Lung (tissue), 12 donors: ENCODE measurements around the gene CEP170B. TPM values are rescaled to one million over a fixed set of nuclear protein-coding genes. Genes with fewer than 3 reads are reported as not detected.
A peak's percentile ranks its signal among the peaks of the same experiment; 100 is the strongest.

ENCODE experiments used
- ATAC-seq: fragments of 200-7000 bp; cut with Tn5 transposase; one replicate; pipeline ENCODE4 v1.9.1; 2020; ENCODE audit warnings: moderate number of reproducible peaks; ENCODE audit not compliant: insufficient read depth, low FRiP score
- DNase-seq, 3 donors: peaks; one replicate each; pipeline ENCODE4 v3.0.0-alpha.2; 2013 to 2017
- H3K27ac ChIP-seq, 2 donors: one replicate each; pipeline ENCODE4 v1.5.1; 2013; ENCODE audit warnings: mild to moderate bottlenecking in 2 of 2, moderate library complexity in 2 of 2, control low read depth in 1 of 2, inconsistent platforms in 1 of 2, low read depth in 1 of 2, low read length in 1 of 2
- H3K27me3 ChIP-seq, 3 donors: one replicate each; pipeline ENCODE4 v1.5.1; 2013; ENCODE audit warnings: low read length in 2 of 3; ENCODE audit not compliant: control insufficient read depth in 3 of 3, insufficient read depth in 3 of 3
- H3K36me3 ChIP-seq, 4 donors: one replicate each; pipeline ENCODE4 v1.5.1; 2013; ENCODE audit warnings: low read length in 4 of 4, mild to moderate bottlenecking in 1 of 4, moderate library complexity in 1 of 4; ENCODE audit not compliant: control insufficient read depth in 4 of 4, insufficient read depth in 4 of 4
- H3K4me1 ChIP-seq, 5 donors: one replicate each; pipeline ENCODE4 v1.5.1; 2013; ENCODE audit warnings: low read length in 5 of 5, mild to moderate bottlenecking in 2 of 5, moderate library complexity in 1 of 5; ENCODE audit not compliant: control insufficient read depth in 5 of 5, insufficient read depth in 5 of 5
- H3K4me3 ChIP-seq: one replicate; pipeline ENCODE4 v1.5.1; 2013; ENCODE audit warnings: mild to moderate bottlenecking, control low read depth, moderate library complexity
- H3K9ac ChIP-seq, 2 donors: one replicate each; pipeline ENCODE4 v1.5.1; 2013; ENCODE audit warnings: low read length in 2 of 2, control low read depth in 1 of 2; ENCODE audit not compliant: insufficient read depth in 1 of 2
- H3K9me3 ChIP-seq, 4 donors: one replicate each; pipeline ENCODE4 v1.5.1; 2013; ENCODE audit warnings: low read length in 3 of 4, mild to moderate bottlenecking in 1 of 4, moderate library complexity in 1 of 4; ENCODE audit not compliant: control insufficient read depth in 4 of 4, insufficient read depth in 3 of 4
- CTCF ChIP-seq: IDR thresholded peaks from 2 replicates; pipeline ENCODE4 v1.5.1; 2012; ENCODE audit warnings: mild to moderate bottlenecking; ENCODE audit errors: control extremely low read depth, extremely low read depth
- WGBS, 2 donors: extraction: QIAGEN DNeasy Blood & Tissue Kit; methylation state at CpG; one replicate each; pipeline ENCODE4 v1.1.7; 2013; 5-methylcytosine and 5-hydroxymethylcytosine counted together
- polyA plus RNA-seq, 2 donors: library from polyadenylated mRNA; stranded (reverse); fragments of 200-250 nt; gene quantifications; one replicate each; pipeline ENCODE4 v1.2.1, GENCODE V29; 2013
- total RNA-seq, 2 donors: library from RNA; depleted of rRNA in 1 of 2; stranded (reverse); fragments of >200 nt in 1 of 2; gene quantifications; one replicate each; pipeline ENCODE4 v1.2.1, GENCODE V29; 2014 to 2021
- donor health status: control.
- donor health status: control.
- donor health status: Bipolar disorder and iron deficiency.
- donor health status: healthy.
- donor health status: DM: yes; HTN: yes; CAD: no.

Gene CEP170B
- total and polyA plus RNA-seq, 4 donors: 12.1 to 50.3 (median 15.1) TPM

DNA sequence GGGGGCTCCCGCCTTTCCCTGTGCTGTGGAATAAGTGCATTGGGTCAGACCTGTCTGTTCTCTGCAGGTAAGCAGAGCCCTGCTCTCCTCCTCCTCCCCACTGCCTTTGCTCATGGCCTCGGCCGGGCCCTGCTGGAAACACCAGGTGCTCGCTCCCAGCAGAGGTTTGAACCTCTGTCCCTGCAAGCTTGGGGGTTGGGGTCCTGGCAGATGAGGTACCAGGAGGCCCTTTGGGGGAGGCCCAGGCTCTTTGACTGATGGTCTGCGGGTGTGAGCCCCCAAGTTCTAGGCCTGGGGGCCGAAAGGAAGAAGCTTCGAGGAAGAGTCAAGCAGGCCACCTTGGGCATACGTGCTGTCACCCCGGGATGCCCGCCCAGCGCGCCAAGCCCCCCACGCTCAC is 22.1 kb upstream of the CEP170B start:
- no peak overlapping the region for H3K9ac ChIP-seq
- peaks cover 0 to 9% (median 0%) of the 10 kb centered on the region in 5 donors for H3K4me1 ChIP-seq
- no peak for TF ChIP-seq CTCF
- DNase-seq: no peak
- H3K27me3 ChIP-seq: peaks cover 0 to 53% (median 41%) of the 10 kb centered on the region in 3 donors
- no peaks in the 10 kb centered on the region for H3K9me3 ChIP-seq
- no peak overlapping the region for H3K4me3 ChIP-seq
- no peaks in the 10 kb centered on the region for H3K36me3 ChIP-seq
- 37 to 45% methylated on average over 13 of the region's 13 CpGs for WGBS, 2 donors
- H3K27ac ChIP-seq: no peak overlapping the region
- ATAC-seq: no peak

GRCh38 chr14:104843442-104844305 is 21.4 kb upstream of the CEP170B start:
- H3K36me3 ChIP-seq: no peaks in the 10 kb centered on the region
- H3K27me3 ChIP-seq: peaks cover 0 to 53% (median 41%) of the 10 kb centered on the region in 3 donors
- H3K27ac ChIP-seq: no peak overlapping the region
- peak overlapping the region; percentile 7 for H3K4me3 ChIP-seq
- 1 to 2% methylated on average over 68 to 69 of the region's 69 CpGs for WGBS, 2 donors
- DNase-seq (peak; percentile 23 to 43 (median 37)), ATAC-seq (no peak)
- H3K9ac ChIP-seq: no peak overlapping the region
- H3K9me3 ChIP-seq: no peaks in the 10 kb centered on the region
- TF ChIP-seq CTCF: no peak
- H3K4me1 ChIP-seq: peaks cover 0 to 9% (median 0%) of the 10 kb centered on the region in 5 donors

DNA sequence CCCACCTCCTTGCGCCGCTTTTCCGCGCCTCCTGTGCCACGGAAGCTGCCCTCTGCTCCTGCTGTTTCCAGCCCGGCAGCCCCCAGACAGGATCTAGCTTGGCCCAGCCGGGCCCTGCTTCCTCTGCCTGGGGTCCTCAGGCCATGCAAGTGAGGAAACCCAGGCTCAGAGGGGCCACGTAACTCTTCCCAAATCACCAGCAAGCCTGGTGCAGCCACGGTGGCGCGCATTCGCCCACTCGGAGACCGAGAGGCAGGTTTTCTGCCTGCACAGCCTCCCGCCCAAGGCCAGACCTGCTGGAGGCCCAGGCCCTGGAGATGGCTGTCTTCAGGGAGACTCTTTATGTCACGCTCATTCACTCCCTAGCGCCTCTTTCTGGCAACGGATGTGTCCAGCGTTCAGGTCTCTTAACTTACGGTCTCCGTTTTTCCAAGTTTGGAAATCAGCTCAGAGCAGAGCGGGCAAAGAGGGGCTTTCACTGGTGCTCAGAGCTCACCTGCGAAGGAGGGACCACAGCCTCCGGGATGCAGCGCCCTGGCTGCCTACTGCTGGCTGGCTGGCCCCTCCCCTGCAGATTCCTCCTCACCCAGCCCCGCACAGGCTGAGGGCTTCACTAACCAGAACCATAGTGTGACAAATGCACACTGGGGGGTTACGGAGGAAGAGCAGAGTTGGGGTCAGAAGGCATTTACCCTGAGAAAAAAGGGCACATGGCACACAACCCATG is 20.6 kb upstream of the CEP170B start:
- no peak overlapping the region for H3K9ac ChIP-seq
- H3K4me3 ChIP-seq: no peak overlapping the region
- H3K27me3 ChIP-seq: peaks cover 0 to 53% (median 41%) of the 10 kb centered on the region in 3 donors
- TF ChIP-seq CTCF: no peak
- WGBS, 2 donors: 11 to 14% methylated on average over 27 of the region's 27 CpGs
- no peak for DNase-seq
- no peaks in the 10 kb centered on the region for H3K36me3 ChIP-seq
- H3K27ac ChIP-seq: no peak overlapping the region
- no peak for ATAC-seq
- no peaks in the 10 kb centered on the region for H3K9me3 ChIP-seq
- peaks cover 0 to 9% (median 0%) of the 10 kb centered on the region in 5 donors for H3K4me1 ChIP-seq
